Thymus (tissue), 11 donors: Measurements from ENCODE around the gene SERPINA10. TPM values are rescaled to one million over a fixed set of nuclear protein-coding genes. Genes with fewer than 3 reads are reported as not detected.

ENCODE experiments used
- DNase-seq, 9 donors: peaks; one replicate each; pipeline ENCODE4 v3.0.0-alpha.2; 2013; ENCODE audit warnings: low spot score in 9 of 9, low read depth in 6 of 9, missing footprints in 1 of 9
- H3K27ac ChIP-seq, 2 donors: one replicate each; pipeline ENCODE4 v1.5.1; 2013; ENCODE audit warnings: control low read depth in 1 of 2, low read depth in 1 of 2, low read length in 1 of 2, mild to moderate bottlenecking in 1 of 2, moderate library complexity in 1 of 2
- H3K27me3 ChIP-seq, 2 donors: one replicate each; pipeline ENCODE4 v1.5.1; 2013; ENCODE audit warnings: low read length in 1 of 2; ENCODE audit not compliant: control insufficient read depth in 2 of 2, insufficient read depth in 1 of 2
- H3K36me3 ChIP-seq, 2 donors: one replicate each; pipeline ENCODE4 v1.5.1; 2013; ENCODE audit warnings: low read length in 1 of 2, mild to moderate bottlenecking in 1 of 2, moderate library complexity in 1 of 2; ENCODE audit not compliant: control insufficient read depth in 2 of 2, insufficient read depth in 2 of 2
- H3K4me1 ChIP-seq, 2 donors: one replicate each; pipeline ENCODE4 v1.5.1; 2013; ENCODE audit warnings: low read length in 2 of 2; ENCODE audit not compliant: control insufficient read depth in 2 of 2, insufficient read depth in 2 of 2
- H3K4me3 ChIP-seq, 2 donors: one replicate each; pipeline ENCODE4 v1.5.1; 2013; ENCODE audit warnings: low read length in 2 of 2, control low read depth in 1 of 2, mild to moderate bottlenecking in 1 of 2
- H3K9me3 ChIP-seq, 2 donors: one replicate each; pipeline ENCODE4 v1.5.1; 2013; ENCODE audit warnings: low read length in 1 of 2, mild to moderate bottlenecking in 1 of 2; ENCODE audit not compliant: control insufficient read depth in 2 of 2, insufficient read depth in 1 of 2
- WGBS: extraction: QIAGEN DNeasy Blood & Tissue Kit; methylation state at CpG from one replicate; pipeline ENCODE4 v1.1.7; 2013; 5-methylcytosine and 5-hydroxymethylcytosine counted together
- polyA plus RNA-seq: library from polyadenylated mRNA; stranded (reverse); fragments of 200-250 nt; gene quantifications from one replicate; pipeline ENCODE4 v1.2.3, GENCODE V29; 2013
- total RNA-seq: library from RNA; stranded (reverse); fragments of 120-200 nt; gene quantifications from one replicate; pipeline ENCODE4 v1.2.4, GENCODE V29; 2013
- donor health status: healthy.

The SERPINA10 gene
- total and polyA plus RNA-seq, 2 donors, result 0.05 to 0.14 TPM

DNA sequence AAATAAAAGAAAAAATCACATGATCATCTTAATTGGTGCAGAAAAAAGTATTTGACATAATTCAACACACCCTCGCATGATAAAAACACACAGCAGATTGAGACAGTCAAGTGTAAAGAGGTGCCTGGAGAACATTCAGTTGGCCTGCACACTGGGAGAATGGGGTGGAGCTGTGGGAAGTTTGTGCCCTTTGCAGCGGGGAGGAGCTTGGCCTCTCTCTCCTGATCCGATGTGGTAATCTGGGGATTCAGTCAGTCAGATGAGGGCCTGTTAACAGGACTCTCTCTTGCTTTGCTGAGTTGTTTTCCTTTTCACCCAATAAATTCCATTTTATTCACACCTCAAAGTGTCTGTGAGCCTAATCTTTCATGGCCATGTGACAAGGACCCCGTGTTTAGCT, 24.2 kb upstream of the SERPINA10 start:
- H3K27me3 ChIP-seq, result no peaks in the 10 kb centered on the region
- H3K4me3 ChIP-seq, result no peak overlapping the region
- no peak for DNase-seq
- 77% methylated on average over 4 of the region's 4 CpGs for WGBS
- H3K36me3 ChIP-seq, result no peaks in the 10 kb centered on the region
- no peak overlapping the region for H3K27ac ChIP-seq
- no peaks in the 10 kb centered on the region for H3K4me1 ChIP-seq
- no peaks in the 10 kb centered on the region for H3K9me3 ChIP-seq

GRCh38 chr14:94316692-94317091, 23.6 kb upstream of the SERPINA10 start:
- H3K4me3 ChIP-seq, result no peak overlapping the region
- no peak overlapping the region for H3K27ac ChIP-seq
- H3K27me3 ChIP-seq, result no peaks in the 10 kb centered on the region
- 90% methylated on average over 1 of the region's 1 CpG for WGBS
- no peaks in the 10 kb centered on the region for H3K4me1 ChIP-seq
- no peaks in the 10 kb centered on the region for H3K9me3 ChIP-seq
- DNase-seq, result no peak
- H3K36me3 ChIP-seq, result no peaks in the 10 kb centered on the region

GRCh38 chr14:94314890-94315289, 21.8 kb upstream of the SERPINA10 start:
- Histone ChIP-seq H3K4me1 (no peaks in the 10 kb centered on the region), H3K27me3 (no peaks in the 10 kb centered on the region), H3K9me3 (no peaks in the 10 kb centered on the region), H3K36me3 (no peaks in the 10 kb centered on the region), H3K4me3 (no peak overlapping the region), H3K27ac (no peak overlapping the region)
- 90% methylated on average over 2 of the region's 2 CpGs for WGBS
- no peak for DNase-seq

- no peaks in the 10 kb centered on the region for H3K27me3 ChIP-seq
- no peak overlapping the region for H3K27ac ChIP-seq
- no peak overlapping the region for H3K4me3 ChIP-seq
- no peak for DNase-seq
- no peaks in the 10 kb centered on the region for H3K36me3 ChIP-seq
- no peaks in the 10 kb centered on the region for H3K4me1 ChIP-seq
- WGBS, result 88% methylated on average over 8 of the region's 8 CpGs
- H3K9me3 ChIP-seq, result no peaks in the 10 kb centered on the region
These were observed 21.1 kb upstream of the SERPINA10 start for GRCh38 chr14:94313991-94314655.

- H3K27ac ChIP-seq, result no peak overlapping the region
- H3K9me3 ChIP-seq, result peaks cover 0 to 2% of the 10 kb centered on the region in 2 donors
- 89% methylated on average over 6 of the region's 6 CpGs for WGBS
- no peaks in the 10 kb centered on the region for H3K27me3 ChIP-seq
- H3K4me3 ChIP-seq, result no peak overlapping the region
- H3K36me3 ChIP-seq, result no peaks in the 10 kb centered on the region
- DNase-seq, result no peak
- H3K4me1 ChIP-seq, result no peaks in the 10 kb centered on the region
These were observed 19.6 kb upstream of the SERPINA10 start for GRCh38 chr14:94312481-94313246.

DNA sequence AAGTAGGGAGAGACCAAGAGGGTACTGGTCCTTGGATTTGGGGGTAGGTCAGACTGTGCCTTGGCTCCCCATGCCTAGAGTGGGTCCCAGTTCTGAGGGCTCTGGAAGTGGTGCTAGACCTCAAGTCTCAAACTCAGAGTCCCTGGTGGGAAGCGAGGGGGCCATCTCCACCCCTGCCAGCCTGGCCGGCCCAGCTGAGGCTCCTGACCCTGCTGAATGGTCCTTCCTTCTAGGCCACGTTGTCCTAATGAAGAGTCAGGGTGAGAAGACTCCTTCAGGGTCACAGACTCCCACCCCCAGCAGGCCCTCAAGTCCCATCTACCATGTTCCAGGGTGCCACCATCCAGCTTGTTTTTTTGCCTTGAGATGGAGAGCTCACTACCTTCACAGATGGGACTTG, 17.2 kb upstream of the SERPINA10 start:
- H3K9me3 ChIP-seq, result peaks cover 0 to 2% of the 10 kb centered on the region in 2 donors
- H3K27me3 ChIP-seq, result no peaks in the 10 kb centered on the region
- no peaks in the 10 kb centered on the region for H3K4me1 ChIP-seq
- no peak for DNase-seq
- 85% methylated on average over 3 of the region's 3 CpGs for WGBS
- H3K4me3 ChIP-seq, result no peak overlapping the region
- H3K27ac ChIP-seq, result no peak overlapping the region
- H3K36me3 ChIP-seq, result no peaks in the 10 kb centered on the region

GRCh38 chr14:94309721-94310120, 16.7 kb upstream of the SERPINA10 start:
- no peaks in the 10 kb centered on the region for H3K27me3 ChIP-seq
- H3K36me3 ChIP-seq, result no peaks in the 10 kb centered on the region
- DNase-seq, result no peak
- H3K4me3 ChIP-seq, result no peak overlapping the region
- H3K4me1 ChIP-seq, result no peaks in the 10 kb centered on the region
- 96% methylated on average over 10 of the region's 10 CpGs for WGBS
- H3K27ac ChIP-seq, result no peak overlapping the region
- peaks cover 0 to 2% of the 10 kb centered on the region in 2 donors for H3K9me3 ChIP-seq

- Histone ChIP-seq H3K36me3 (no peaks in the 10 kb centered on the region), H3K4me1 (no peaks in the 10 kb centered on the region), H3K27ac (no peak overlapping the region), H3K27me3 (no peaks in the 10 kb centered on the region), H3K4me3 (no peak overlapping the region), H3K9me3 (peaks cover 0 to 2% of the 10 kb centered on the region in 2 donors)
- WGBS, result 40% methylated on average over 5 of the region's 5 CpGs
- DNase-seq, result no peak
These were observed 14.4 kb upstream of the SERPINA10 start for GRCh38 chr14:94307410-94307992.
